ENCODE measurements around the gene S100A7A.

GRCh38 chr1:153397051-153397923, 19.0 kb upstream of the S100A7A start:
- TF ChIP-seq CTCF (IDR thresholded peaks at IDR 0.05) (no peak), POLR2A (IDR thresholded peaks at IDR 0.05) (no peak), EP300 (IDR thresholded peaks at IDR 0.05) (no peak)
